Upper lobe of left lung (tissue), 4 donors: ENCODE results near the gene CLEC16A.

Experiments used
- CTCF ChIP-seq, 6 experiments: fragments of 450-650 bp in 4 of 6; fragments of 200-600 bp in 2 of 6; sonication (generic) in 2 of 6; IDR thresholded peaks; one replicate each; pipeline ENCODE4 v1.5.1; 2016 to 2019; ENCODE audit warnings: antibody characterized with exemption in 6 of 6
- EP300 ChIP-seq, 4 donors: sonication (generic); formaldehyde crosslinking; IDR thresholded peaks; one replicate each; pipeline ENCODE4 v1.5.1; 2017; ENCODE audit warnings: antibody characterized with exemption in 4 of 4, control low read depth in 2 of 4
- POLR2A ChIP-seq, 4 donors: fragments of 450-650 bp; IDR thresholded peaks; one replicate each; pipeline ENCODE4 v1.5.1; 2016 to 2017; ENCODE audit warnings: antibody characterized with exemption in 4 of 4, mild to moderate bottlenecking in 2 of 4
- POLR2AphosphoS5 ChIP-seq, 2 donors: sonication (generic); formaldehyde crosslinking; IDR thresholded peaks; one replicate each; pipeline ENCODE4 v1.5.1; 2017; ENCODE audit warnings: antibody characterized with exemption in 2 of 2

- TF ChIP-seq CTCF (IDR thresholded peaks at IDR 0.05) (no peak), EP300 (IDR thresholded peaks at IDR 0.05) (no peak), POLR2A (IDR thresholded peaks at IDR 0.05) (no peak), POLR2AphosphoS5 (IDR thresholded peaks at IDR 0.05) (no peak)
Observed at GRCh38 chr16:11045846-11046245, 101.5 kb downstream of the CLEC16A start.
